Loucy (cell line): ENCODE results near the gene GTF2A1L.
"Not testable (repeated sequence)": the region's sequence is repeated elsewhere in the genome, so short reads cannot be mapped to it uniquely, and the experiment has no call there.

Source experiments
- CTCF ChIP-seq: fragments of 200-600 bp; sonication (generic); conservative IDR thresholded peaks from 2 replicates; pipeline ENCODE4 v1.5.1; 2014; ENCODE audit warnings: mild to moderate bottlenecking, antibody characterized with exemption, low read length
- EZH2phosphoT487 ChIP-seq: fragments of 200-600 bp; IDR thresholded peaks from 2 replicates; pipeline ENCODE4 v1.6.1; 2018; ENCODE audit warnings: antibody characterized with exemption, mild to moderate bottlenecking, moderate library complexity, borderline replicate concordance

- not testable (repeated sequence) for TF ChIP-seq EZH2phosphoT487, CTCF
These were observed 5.0 kb downstream of the GTF2A1L start for GRCh38 chr2:48622691-48623090.
